B cell (primary cell): ENCODE data around the gene MAPKBP1. TPM values are rescaled to one million over a fixed set of nuclear protein-coding genes. Genes with fewer than 3 reads are reported as not detected.

ENCODE experiments used
- ATAC-seq: fragments of 200-7000 bp; cut with Tn5 transposase; one replicate; pipeline ENCODE4 v1.10.0; 2021; ENCODE audit warnings: low read depth, mild to moderate bottlenecking, moderate number of reproducible peaks, moderate library complexity
- CTCF ChIA-PET: fragments of 350-600 bp; sonication (Branson Sonifier 250); formaldehyde crosslinking; loops from one replicate; lab custom pipeline; 2021; ENCODE audit warnings: antibody characterized with exemption, inconsistent platforms; lab: Charles Lee
- POLR2A ChIA-PET: fragments of 350-600 bp; sonication (Branson Sonifier 250); formaldehyde crosslinking; loops from one replicate; lab custom pipeline; 2021; ENCODE audit warnings: antibody characterized with exemption; lab: Charles Lee
- DNase-seq: peaks from one replicate; pipeline ENCODE4 v3.0.0; 2013
- H2AFZ ChIP-seq: 2 replicates; pipeline ENCODE4 v1.6.1; 2012; ENCODE audit warnings: mild to moderate bottlenecking, low read depth, low read length; ENCODE audit not compliant: insufficient read depth, poor library complexity, severe bottlenecking
- H3K27ac ChIP-seq, 2 donors: 1 replicate in 1 of 2; 2 replicates in 1 of 2; pipeline ENCODE4 v1.5.1; 2012 to 2013; ENCODE audit warnings: low read length in 2 of 2, mild to moderate bottlenecking in 2 of 2, moderate library complexity in 1 of 2
- H3K27me3 ChIP-seq, 4 experiments: fragments of 200-600 bp in 1 of 4; sonication (generic) in 1 of 4; replicated peaks in 1 of 4; 1 replicate in 2 of 4; 2 replicates in 2 of 4; pipeline versions ENCODE4 v1.6.1 to v1.7.0; 2013 to 2016; ENCODE audit warnings: low read length in 3 of 4, mild to moderate bottlenecking in 2 of 4, mixed read lengths in 1 of 4, moderate library complexity in 1 of 4; ENCODE audit not compliant: insufficient read depth in 4 of 4, control insufficient read depth in 3 of 4; ENCODE audit errors: control extremely low read depth in 1 of 4
- H3K36me3 ChIP-seq, 2 experiments: replicated peaks in 1 of 2; 1 replicate in 1 of 2; 2 replicates in 1 of 2; pipeline versions ENCODE4 v1.6.1 to v1.7.1; 2013; ENCODE audit warnings: low read length in 1 of 2; ENCODE audit not compliant: insufficient read depth in 2 of 2, control insufficient read depth in 1 of 2; ENCODE audit errors: control extremely low read depth in 1 of 2, extremely low read depth in 1 of 2
- H3K4me1 ChIP-seq, 2 donors: fragments of 200-600 bp in 1 of 2; sonication (generic) in 1 of 2; 1 replicate in 1 of 2; 2 replicates in 1 of 2; pipeline versions ENCODE4 v1.5.1 to v1.6.1; 2013 to 2017; ENCODE audit warnings: low read length in 2 of 2; ENCODE audit not compliant: control insufficient read depth in 2 of 2, insufficient read depth in 2 of 2
- H3K4me2 ChIP-seq: replicated peaks from 2 replicates; pipeline ENCODE3; 2012; ENCODE audit warnings: mild to moderate bottlenecking, low read depth, low read length; ENCODE audit not compliant: poor library complexity, severe bottlenecking
- H3K4me3 ChIP-seq, 5 experiments: fragments of 200-600 bp in 1 of 5; sonication (generic) in 1 of 5; 1 replicate in 3 of 5; 2 replicates in 2 of 5; pipeline versions ENCODE4 v1.5.1 to v1.7.0; 2011 to 2016; ENCODE audit warnings: low read length in 4 of 5, mild to moderate bottlenecking in 4 of 5, low read depth in 2 of 5, control low read depth in 1 of 5, moderate library complexity in 1 of 5; ENCODE audit not compliant: insufficient read depth in 1 of 5; ENCODE audit errors: control extremely low read depth in 1 of 5, extremely low read depth in 1 of 5
- H3K79me2 ChIP-seq: fragments of 200-600 bp; sonication (generic); one replicate; pipeline ENCODE4 v1.6.0; 2016; ENCODE audit warnings: low read length; ENCODE audit not compliant: control insufficient read depth, insufficient read depth
- H3K9ac ChIP-seq: fragments of 200-600 bp; sonication (generic); 2 replicates; pipeline ENCODE4 v1.6.1; 2017; ENCODE audit warnings: mild to moderate bottlenecking, low read length, moderate library complexity
- H3K9me3 ChIP-seq, 3 donors: one replicate each; pipeline versions ENCODE4 v1.6.1 to v1.7.1; 2013; ENCODE audit warnings: low read length in 2 of 3; ENCODE audit not compliant: control insufficient read depth in 2 of 3, insufficient read depth in 1 of 3; ENCODE audit errors: control extremely low read depth in 1 of 3
- H4K20me1 ChIP-seq: 2 replicates; pipeline ENCODE4 v1.6.0; 2012; ENCODE audit warnings: mild to moderate bottlenecking, low read length; ENCODE audit not compliant: insufficient read depth, control insufficient read depth, poor library complexity, severe bottlenecking
- H3K27ac Mint-ChIP-seq: one replicate; pipeline ENCODE4 v1.8.0; 2021; ENCODE audit warnings: mixed read lengths
- H3K27me3 Mint-ChIP-seq: one replicate; pipeline ENCODE4 v1.8.0; 2021; ENCODE audit warnings: mixed read lengths
- H3K4me1 Mint-ChIP-seq: one replicate; pipeline ENCODE4 v1.8.0; 2021; ENCODE audit warnings: mixed read lengths
- H3K4me3 Mint-ChIP-seq: one replicate; pipeline ENCODE4 v1.8.0; 2021; ENCODE audit warnings: mixed read lengths
- H3K9me3 Mint-ChIP-seq: one replicate; pipeline ENCODE4 v1.8.0; 2022; ENCODE audit warnings: mixed read lengths; ENCODE audit not compliant: insufficient read depth
- EZH2 ChIP-seq: IDR thresholded peaks from 2 replicates; pipeline ENCODE4 v1.6.1; 2012; ENCODE audit warnings: borderline replicate concordance, low read depth, mild to moderate bottlenecking, moderate library complexity, low read length; ENCODE audit not compliant: insufficient read depth, poor library complexity, severe bottlenecking
- WGBS: methylation state at CpG from one replicate; pipeline ENCODE4 v1.1.5; 2013; ENCODE audit warnings: missing lambda C conversion rate; ENCODE audit not compliant: insufficient coverage; 5-methylcytosine and 5-hydroxymethylcytosine counted together
- intact Hi-C: fragments of 100-400 bp; cut with micrococcal nuclease; formaldehyde crosslinking; loops from one replicate; pipeline ENCODE4 v1.10.0; 2022
- polyA plus RNA-seq: library from polyadenylated mRNA; depleted of rRNA; stranded (reverse); fragments of >200 nt; gene quantifications from 2 replicates; pipeline ENCODE4 v1.2.3, GENCODE V29; 2012
- total RNA-seq, 2 donors: library from RNA; stranded (reverse); fragments of 120-200 nt in 1 of 2; gene quantifications; 1 replicate in 1 of 2; 2 replicates in 1 of 2; pipeline versions ENCODE4 v1.2.3 to v1.2.4, GENCODE V29; 2013 to 2022
- TF ChIP-seq, protein P1 (sequence below): fragments of 200-600 bp; IDR thresholded peaks from one replicate; pipeline ENCODE4 v1.8.0; 2022; ENCODE audit warnings: antibody characterized with exemption, mild to moderate bottlenecking

Gene MAPKBP1
- total and polyA plus RNA-seq, 2 donors (not counting 1 experiment from before 2014, with no cell fraction given), result 14.1 to 59.2 TPM

DNA sequence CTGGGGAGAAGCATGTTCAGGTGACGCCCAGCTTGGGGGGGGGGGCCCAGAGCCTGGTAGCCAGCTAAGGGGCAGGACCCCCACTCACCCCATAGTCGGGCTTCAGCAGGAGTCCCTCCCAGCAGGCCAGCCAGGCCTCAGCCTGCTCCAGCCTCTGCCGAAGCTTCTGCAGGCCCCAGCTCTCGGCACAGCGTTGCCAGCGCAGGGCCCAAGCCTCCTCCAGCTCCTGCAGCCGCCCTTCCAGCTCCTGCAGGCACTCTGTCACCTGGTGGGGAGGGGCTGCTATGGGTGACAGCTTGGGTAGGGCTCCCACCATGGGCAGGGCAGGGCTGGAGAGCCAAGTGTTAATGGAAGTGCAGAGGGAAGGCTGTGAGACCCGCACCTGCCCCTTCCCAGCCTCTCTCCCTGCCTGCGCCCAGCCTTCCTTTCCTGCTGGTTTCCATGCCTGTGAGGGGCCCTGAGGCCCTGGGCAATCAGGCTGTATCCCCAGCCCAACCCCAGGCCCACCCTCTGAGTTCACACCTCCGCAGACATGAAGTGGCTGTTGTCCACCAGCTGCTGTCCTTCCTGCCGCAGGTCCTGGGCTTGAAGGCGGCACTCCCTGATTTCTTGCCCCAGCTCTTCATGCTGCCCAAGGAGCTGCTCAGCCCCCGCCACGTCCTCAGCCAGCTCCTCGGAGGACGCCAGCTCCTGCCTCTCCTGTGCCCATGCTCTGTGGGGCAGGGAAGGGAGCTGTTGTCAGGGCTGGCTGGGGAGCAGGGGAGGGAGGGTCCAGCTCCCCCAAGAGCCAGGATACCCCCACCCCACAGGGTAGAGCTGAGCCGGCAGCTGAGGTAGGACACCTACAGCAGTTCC, 78.7 kb downstream of the MAPKBP1 start:
- H3K27me3 ChIP-seq, result peaks cover 0 to 4% (median 0%) of the 10 kb centered on the region in 4 experiments
- H3K4me3 ChIP-seq, result no peak overlapping the region
- DNase-seq (no peak), ATAC-seq (no peak)
- H3K4me1 Mint-ChIP-seq, result peaks cover 2% of the 10 kb centered on the region
- peaks cover 0 to 4% of the 10 kb centered on the region in 2 experiments for H3K36me3 ChIP-seq
- ChIA-PET CTCF (interaction anchor here (1.0 to 1.9 kb wide), 2 partner anchors 42 to 52 kb away, joined by 5 to 7 read pairs; no protein-coding TSS in a partner anchor), POLR2A (no interaction called here)
- H3K79me2 ChIP-seq, result no peaks in the 10 kb centered on the region
- H3K9me3 Mint-ChIP-seq, result no peaks in the 10 kb centered on the region
- no peak for TF ChIP-seq EZH2
- TF ChIP-seq, protein P1, sequence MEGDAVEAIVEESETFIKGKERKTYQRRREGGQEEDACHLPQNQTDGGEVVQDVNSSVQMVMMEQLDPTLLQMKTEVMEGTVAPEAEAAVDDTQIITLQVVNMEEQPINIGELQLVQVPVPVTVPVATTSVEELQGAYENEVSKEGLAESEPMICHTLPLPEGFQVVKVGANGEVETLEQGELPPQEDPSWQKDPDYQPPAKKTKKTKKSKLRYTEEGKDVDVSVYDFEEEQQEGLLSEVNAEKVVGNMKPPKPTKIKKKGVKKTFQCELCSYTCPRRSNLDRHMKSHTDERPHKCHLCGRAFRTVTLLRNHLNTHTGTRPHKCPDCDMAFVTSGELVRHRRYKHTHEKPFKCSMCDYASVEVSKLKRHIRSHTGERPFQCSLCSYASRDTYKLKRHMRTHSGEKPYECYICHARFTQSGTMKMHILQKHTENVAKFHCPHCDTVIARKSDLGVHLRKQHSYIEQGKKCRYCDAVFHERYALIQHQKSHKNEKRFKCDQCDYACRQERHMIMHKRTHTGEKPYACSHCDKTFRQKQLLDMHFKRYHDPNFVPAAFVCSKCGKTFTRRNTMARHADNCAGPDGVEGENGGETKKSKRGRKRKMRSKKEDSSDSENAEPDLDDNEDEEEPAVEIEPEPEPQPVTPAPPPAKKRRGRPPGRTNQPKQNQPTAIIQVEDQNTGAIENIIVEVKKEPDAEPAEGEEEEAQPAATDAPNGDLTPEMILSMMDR, result no peak
- H3K9ac ChIP-seq, result no peak overlapping the region
- intact Hi-C loops, result no loop called here
- H3K4me2 ChIP-seq, result no peak overlapping the region
- no peak overlapping the region for H3K27ac Mint-ChIP-seq
- no peaks in the 10 kb centered on the region for H3K4me1 ChIP-seq
- H3K27ac ChIP-seq, result no peak overlapping the region
- WGBS, result 94% methylated on average over 13 of the region's 17 CpGs
- no peaks in the 10 kb centered on the region for H3K27me3 Mint-ChIP-seq
- H4K20me1 ChIP-seq, result no peaks in the 10 kb centered on the region
- H3K9me3 ChIP-seq, result no peaks in the 10 kb centered on the region
- H3K4me3 Mint-ChIP-seq, result no peak overlapping the region
- no peak overlapping the region for H2AFZ ChIP-seq

DNA sequence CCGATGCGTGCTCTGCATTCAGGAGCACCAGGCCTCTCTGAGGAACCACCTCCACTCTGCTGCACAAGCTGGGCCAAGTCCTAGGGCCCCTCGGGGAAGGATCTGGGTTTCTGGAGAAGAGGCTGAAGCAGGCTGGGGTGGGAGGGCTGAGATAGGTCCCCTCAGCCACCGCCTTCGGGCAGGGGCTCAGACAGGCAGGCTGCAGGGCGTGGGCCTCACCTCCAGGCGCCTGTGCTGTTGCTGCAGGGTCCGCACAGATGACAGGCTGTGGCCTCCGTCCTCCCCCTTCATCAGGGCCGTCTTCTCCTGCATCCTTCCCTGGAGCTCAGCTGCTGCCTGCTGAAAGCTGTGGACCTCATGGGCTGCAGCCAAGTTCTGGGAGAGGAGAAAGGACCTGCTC, 79.5 kb downstream of the MAPKBP1 start:
- Histone ChIP-seq H3K36me3 (no peaks in the 10 kb centered on the region), H3K4me2 (no peak overlapping the region), H3K79me2 (no peaks in the 10 kb centered on the region), H4K20me1 (no peaks in the 10 kb centered on the region), H2AFZ (no peak overlapping the region), H3K4me1 (no peaks in the 10 kb centered on the region), H3K27me3 (peaks cover 0 to 4% (median 0%) of the 10 kb centered on the region in 4 experiments), H3K9me3 (no peaks in the 10 kb centered on the region), H3K4me3 (no peak overlapping the region), H3K27ac (no peak overlapping the region), H3K9ac (no peak overlapping the region)
- Mint-ChIP-seq H3K4me3 (no peak overlapping the region), H3K4me1 (peaks cover 2% of the 10 kb centered on the region), H3K27ac (no peak overlapping the region), H3K27me3 (no peaks in the 10 kb centered on the region), H3K9me3 (no peaks in the 10 kb centered on the region)
- no peak for DNase-seq
- intact Hi-C loops, result no loop called here
- ChIA-PET POLR2A (no interaction called here), CTCF (no interaction called here)
- ATAC-seq, result no peak
- 95% methylated on average over 7 of the region's 10 CpGs for WGBS
- TF ChIP-seq, protein P1, result no peak
- TF ChIP-seq EZH2, result no peak
